Measurements from ENCODE around the gene KRTAP4-5. TPM values are rescaled to one million over a fixed set of nuclear protein-coding genes. Genes with fewer than 3 reads are reported as not detected.
"Not testable (repeated sequence)": the region's sequence is repeated elsewhere in the genome, so short reads cannot be mapped to it uniquely, and the experiment has no call there.

The KRTAP4-5 gene
- total RNA-seq, 1 donor from 2014 or later, result not detected

- no peak overlapping the region for H3K4me2 ChIP-seq
- no peak overlapping the region for H3K4me3 Mint-ChIP-seq
- no peak overlapping the region for H3K9ac ChIP-seq
- no peak overlapping the region for H3K27ac Mint-ChIP-seq
- H3K79me2 ChIP-seq (ENCODE audit: low read depth), result no peaks in the 10 kb centered on the region
- no peak overlapping the region for H2AFZ ChIP-seq (replicated peaks)
- peaks cover 5% of the 10 kb centered on the region for H3K4me1 Mint-ChIP-seq
- H3K27me3 Mint-ChIP-seq (ENCODE audit: insufficient read depth, low read depth), result peaks cover 5% of the 10 kb centered on the region
- H4K20me1 ChIP-seq (ENCODE audit: low read depth), result no peaks in the 10 kb centered on the region
- no peak for DNase-seq (ENCODE audit: low spot score)
- no peaks in the 10 kb centered on the region for H3K9me3 Mint-ChIP-seq
- H3K4me1 ChIP-seq, result no peaks in the 10 kb centered on the region
- no peaks in the 10 kb centered on the region for H3K36me3 Mint-ChIP-seq
- no peak overlapping the region for H3K4me3 ChIP-seq
- no peaks in the 10 kb centered on the region for H3F3A ChIP-seq (ENCODE audit: low read depth)
- no peaks in the 10 kb centered on the region for H3K27me3 ChIP-seq
- TF ChIP-seq EZH2phosphoT487 (IDR thresholded peaks at IDR 0.05) (no peak), CTCF (IDR thresholded peaks at IDR 0.05) (no peak), EZH2 (IDR thresholded peaks at IDR 0.05) (no peak)
- H3K27ac ChIP-seq, result no peak overlapping the region
- no peaks in the 10 kb centered on the region for H3K36me3 ChIP-seq
- no peaks in the 10 kb centered on the region for H3K9me3 ChIP-seq (ENCODE audit: low read depth)
Observed at GRCh38 chr17:41121742-41122141, 27.9 kb downstream of the KRTAP4-5 start.

DNA sequence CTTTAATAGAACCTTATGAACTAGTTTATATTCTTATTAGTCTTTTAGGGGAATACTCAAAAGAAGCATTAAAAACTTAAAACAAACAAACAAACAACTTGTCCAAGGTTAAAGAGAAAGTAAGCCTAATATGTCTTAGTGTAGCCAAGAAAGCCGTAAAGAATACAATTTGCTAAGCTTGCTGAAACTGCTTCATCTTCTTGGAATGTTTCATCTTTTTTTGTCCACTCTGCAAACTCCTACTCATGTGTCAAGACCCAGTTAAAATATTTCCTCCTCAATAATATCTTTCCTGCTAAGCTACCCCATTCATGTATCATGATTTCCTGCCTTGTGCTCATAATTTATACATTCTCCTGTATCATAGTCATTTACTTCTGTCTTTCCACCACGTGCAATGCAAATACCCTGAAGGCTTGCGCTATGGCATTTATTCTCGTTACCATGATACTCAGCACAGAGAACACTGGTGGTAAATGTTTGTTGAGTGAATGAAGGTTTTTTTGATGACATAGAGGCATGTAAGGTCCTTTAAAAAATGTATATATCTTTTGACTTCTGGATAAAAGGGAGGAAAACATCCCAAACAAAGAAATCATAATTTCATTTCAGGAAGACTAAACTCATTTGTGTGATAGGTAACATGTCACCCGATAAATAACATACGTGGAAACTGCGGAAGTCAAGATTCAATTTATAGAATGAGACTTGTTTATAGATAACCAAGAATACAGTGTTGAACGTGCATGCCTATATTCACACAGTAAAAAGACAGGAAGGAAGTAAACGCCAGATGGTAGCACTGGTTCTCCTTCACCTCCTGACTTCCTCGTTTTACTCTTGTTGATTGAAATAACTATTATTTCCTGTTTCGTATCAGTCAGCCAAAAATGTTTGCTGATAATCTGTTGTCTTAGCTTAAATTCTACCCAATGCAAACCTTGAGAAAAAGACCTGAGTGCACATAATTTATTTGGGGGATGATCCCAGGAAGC, 29.6 kb downstream of the KRTAP4-5 start:
- not testable (repeated sequence) for H3F3A ChIP-seq (ENCODE audit: low read depth); H3K27me3 Mint-ChIP-seq (ENCODE audit: insufficient read depth, low read depth); H3K4me1 ChIP-seq; H3K36me3 ChIP-seq; H3K27ac Mint-ChIP-seq; H3K9me3 Mint-ChIP-seq; H3K4me3 ChIP-seq; H3K4me1 Mint-ChIP-seq; H3K9me3 ChIP-seq (ENCODE audit: low read depth); H3K4me2 ChIP-seq; H2AFZ ChIP-seq (replicated peaks); H3K79me2 ChIP-seq (ENCODE audit: low read depth); H3K36me3 Mint-ChIP-seq; H3K4me3 Mint-ChIP-seq; H4K20me1 ChIP-seq (ENCODE audit: low read depth); H3K9ac ChIP-seq; DNase-seq (ENCODE audit: low spot score); H3K27ac ChIP-seq; H3K27me3 ChIP-seq

- H3K27me3 Mint-ChIP-seq (ENCODE audit: insufficient read depth, low read depth), result peaks cover 5% of the 10 kb centered on the region
- Histone ChIP-seq H4K20me1 (ENCODE audit: low read depth) (no peaks in the 10 kb centered on the region), H3K27ac (no peak overlapping the region), H3F3A (ENCODE audit: low read depth) (no peaks in the 10 kb centered on the region), H3K79me2 (ENCODE audit: low read depth) (no peaks in the 10 kb centered on the region), H3K4me3 (no peak overlapping the region), H3K9me3 (ENCODE audit: low read depth) (no peaks in the 10 kb centered on the region), H3K27me3 (no peaks in the 10 kb centered on the region), H3K4me1 (no peaks in the 10 kb centered on the region), H3K36me3 (no peaks in the 10 kb centered on the region), H3K4me2 (no peak overlapping the region), H2AFZ (replicated peaks) (no peak overlapping the region), H3K9ac (no peak overlapping the region)
- H3K4me3 Mint-ChIP-seq, result no peak overlapping the region
- peaks cover 5% of the 10 kb centered on the region for H3K9me3 Mint-ChIP-seq
- H3K27ac Mint-ChIP-seq, result no peak overlapping the region
- no peak for TF ChIP-seq EZH2phosphoT487 (IDR thresholded peaks at IDR 0.05)
- TF ChIP-seq CTCF (IDR thresholded peaks at IDR 0.05), result no peak
- TF ChIP-seq EZH2 (IDR thresholded peaks at IDR 0.05), result no peak
- DNase-seq (ENCODE audit: low spot score), result no peak
- no peaks in the 10 kb centered on the region for H3K36me3 Mint-ChIP-seq
- peaks cover 5% of the 10 kb centered on the region for H3K4me1 Mint-ChIP-seq
Observed at GRCh38 chr17:41118721-41119120, 30.9 kb downstream of the KRTAP4-5 start.

DNA sequence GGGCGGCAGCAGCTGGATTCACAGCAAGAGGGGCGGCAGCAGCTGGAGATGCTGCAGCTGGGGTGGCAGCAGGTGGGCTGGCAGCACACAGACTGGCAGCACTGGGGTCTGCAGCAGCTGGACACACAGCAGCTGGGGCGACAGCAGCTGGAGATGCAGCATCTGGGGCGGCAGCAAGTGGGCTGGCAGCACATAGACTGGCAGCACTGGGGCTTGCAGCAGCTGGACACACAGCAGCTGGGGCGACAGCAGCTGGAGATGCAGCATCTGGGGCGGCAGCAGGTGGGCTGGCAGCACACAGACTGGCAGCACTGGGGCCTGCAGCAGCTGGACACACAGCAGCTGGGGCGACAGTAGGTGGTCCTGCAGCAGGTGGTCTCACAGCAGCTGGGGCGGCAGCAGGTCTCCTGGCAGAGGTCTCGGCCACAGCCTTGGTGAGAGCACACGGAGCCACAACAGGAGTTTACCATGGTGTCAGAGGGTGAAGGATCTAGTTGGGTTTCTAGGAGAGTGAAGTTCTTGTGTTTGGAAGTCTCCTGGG, 31.7 kb downstream of the KRTAP4-5 start, which contains the start of gene KRTAP4-11:
KRTAP4-11 (minus strand) TSS at position 528 of the 541 bp plus-strand sequence; CDS start at position 470, 58 bp downstream.
- not testable (repeated sequence) for H3K4me3 Mint-ChIP-seq; H3K4me1 ChIP-seq; H3K79me2 ChIP-seq (ENCODE audit: low read depth); H3K4me3 ChIP-seq; H4K20me1 ChIP-seq (ENCODE audit: low read depth); H3K27ac ChIP-seq; H3K4me1 Mint-ChIP-seq; H3K9me3 Mint-ChIP-seq; H3K27me3 Mint-ChIP-seq (ENCODE audit: insufficient read depth, low read depth); H3K36me3 Mint-ChIP-seq; H3K9ac ChIP-seq; H3K9me3 ChIP-seq (ENCODE audit: low read depth); DNase-seq (ENCODE audit: low spot score); H3K36me3 ChIP-seq; H3K27me3 ChIP-seq; H3F3A ChIP-seq (ENCODE audit: low read depth); H2AFZ ChIP-seq (replicated peaks); H3K4me2 ChIP-seq
- peak within 1 kb of the TSS; percentile 5 for H3K27ac Mint-ChIP-seq
